Uterus (tissue), 4 donors: ENCODE data around the gene TUBB2A. TPM values are rescaled to one million over a fixed set of nuclear protein-coding genes. Genes with fewer than 3 reads are reported as not detected.
"Not testable (repeated sequence)": the region's sequence is repeated elsewhere in the genome, so short reads cannot be mapped to it uniquely, and the experiment has no call there.

ENCODE experiments used
- DNase-seq, 2 donors: peaks; one replicate each; pipeline ENCODE4 v3.0.0-alpha.2; 2019 to 2020
- H3K27ac ChIP-seq, 2 donors: fragments of 200-600 bp; sonication (generic); 1 replicate in 1 of 2; 2 replicates in 1 of 2; pipeline ENCODE4 v1.5.1; 2016 to 2018
- H3K27me3 ChIP-seq, 2 donors: fragments of 200-600 bp; sonication (generic); one replicate each; pipeline ENCODE4 v1.5.1; 2018 to 2019; ENCODE audit warnings: control low read depth in 1 of 2
- H3K36me3 ChIP-seq, 2 donors: fragments of 200-600 bp; sonication (generic); one replicate each; pipeline ENCODE4 v1.5.1; 2019; ENCODE audit warnings: control low read depth in 1 of 2
- H3K4me1 ChIP-seq, 2 donors: fragments of 200-600 bp; sonication (generic); one replicate each; pipeline ENCODE4 v1.5.1; 2018 to 2019; ENCODE audit warnings: control low read depth in 1 of 2
- H3K4me3 ChIP-seq, 2 donors: fragments of 200-600 bp; sonication (generic); 1 replicate in 1 of 2; 2 replicates in 1 of 2; pipeline ENCODE4 v1.5.1; 2018 to 2019; ENCODE audit warnings: mild to moderate bottlenecking in 1 of 2
- H3K9me3 ChIP-seq, 2 donors: fragments of 200-600 bp; sonication (generic); one replicate each; pipeline ENCODE4 v1.5.1; 2019; ENCODE audit warnings: control low read depth in 1 of 2
- CTCF ChIP-seq, 4 experiments: fragments of 200-600 bp in 2 of 4; fragments of 450-650 bp in 2 of 4; sonication (generic) in 2 of 4; IDR thresholded peaks; one replicate each; pipeline ENCODE4 v1.5.1; 2016 to 2019; ENCODE audit warnings: antibody characterized with exemption in 4 of 4, mild to moderate bottlenecking in 2 of 4, moderate library complexity in 1 of 4
- POLR2A ChIP-seq, 2 donors: fragments of 450-650 bp; IDR thresholded peaks; one replicate each; pipeline ENCODE4 v1.6.1; 2016; ENCODE audit warnings: antibody characterized with exemption in 2 of 2, mild to moderate bottlenecking in 1 of 2, moderate library complexity in 1 of 2
- intact Hi-C: fragments of 100-400 bp; cut with DNase I; formaldehyde crosslinking; loops from one replicate; pipeline ENCODE4 v1.15.1; 2023; ENCODE audit warnings: low total_unique reads
- total RNA-seq, 4 donors: library from RNA; depleted of rRNA in 3 of 4; stranded (reverse); fragments of >200 nt in 3 of 4; gene quantifications; one replicate each; pipeline versions ENCODE4 v1.1.0 to v1.2.4, GENCODE V29; 2014 to 2023
- donor health status: DM: yes; HTN: yes; CAD: no.

The TUBB2A gene
- total RNA-seq, 4 donors from 2014 or later: 21.5 to 100 (median 59.0) TPM

- H3K36me3 ChIP-seq, H3K27me3 ChIP-seq, intact Hi-C loops, DNase-seq, H3K27ac ChIP-seq, H3K9me3 ChIP-seq, H3K4me1 ChIP-seq, H3K4me3 ChIP-seq: not testable (repeated sequence)
Observed at GRCh38 chr6:3168046-3168445, 10.7 kb upstream of the TUBB2A start.

- DNase-seq, H3K4me3 ChIP-seq, H3K4me1 ChIP-seq, H3K27me3 ChIP-seq, H3K36me3 ChIP-seq, intact Hi-C loops, H3K27ac ChIP-seq, H3K9me3 ChIP-seq: not testable (repeated sequence)
Observed at GRCh38 chr6:3166535-3167225, 9.3 kb upstream of the TUBB2A start.

- intact Hi-C loops: no loop called here
- no peak overlapping the region for H3K4me3 ChIP-seq
- H3K4me1 ChIP-seq: no peaks in the 10 kb centered on the region
- TF ChIP-seq CTCF (IDR thresholded peaks at IDR 0.05): no peak
- H3K27ac ChIP-seq: no peak overlapping the region
- no peaks in the 10 kb centered on the region for H3K9me3 ChIP-seq
- no peaks in the 10 kb centered on the region for H3K27me3 ChIP-seq
- no peak for DNase-seq
- no peaks in the 10 kb centered on the region for H3K36me3 ChIP-seq
Observed at GRCh38 chr6:3165631-3166534, 8.5 kb upstream of the TUBB2A start.

- intact Hi-C loops: no loop called here
Observed at GRCh38 chr6:3164388-3164787, 7.0 kb upstream of the TUBB2A start.

GRCh38 chr6:3163248-3163594 lies 5.9 kb upstream of the TUBB2A start:
- TF ChIP-seq CTCF (IDR thresholded peaks at IDR 0.05): peak in 1 of 4 experiments; percentile 28
- no peak for TF ChIP-seq POLR2A (IDR thresholded peaks at IDR 0.05)
- H3K27ac ChIP-seq: peak overlapping the region; percentile 76 to 83
- H3K4me3 ChIP-seq: peak overlapping the region; percentile 52 to 66
- intact Hi-C loops: no loop called here
- H3K27me3 ChIP-seq: no peaks in the 10 kb centered on the region
- H3K36me3 ChIP-seq: no peaks in the 10 kb centered on the region
- no peak for DNase-seq
- H3K4me1 ChIP-seq: no peaks in the 10 kb centered on the region
- H3K9me3 ChIP-seq: no peaks in the 10 kb centered on the region

More at GRCh38 chr6:3164388-3164787, 7.0 kb upstream of the TUBB2A start:
- TF ChIP-seq POLR2A (IDR thresholded peaks at IDR 0.05): no peak
- Histone ChIP-seq H3K9me3 (no peaks in the 10 kb centered on the region), H3K4me1 (no peaks in the 10 kb centered on the region), H3K27me3 (no peaks in the 10 kb centered on the region), H3K36me3 (no peaks in the 10 kb centered on the region), H3K4me3 (no peak overlapping the region), H3K27ac (no peak overlapping the region)
- DNase-seq: no peak

- peak; percentile 68 to 70 for DNase-seq
- H3K27me3 ChIP-seq: no peaks in the 10 kb centered on the region
- intact Hi-C loops: no loop called here
- TF ChIP-seq POLR2A (IDR thresholded peaks at IDR 0.05): peak in 1 of 2 donors; percentile 37
- TF ChIP-seq CTCF (IDR thresholded peaks at IDR 0.05): peak in 2 of 4 experiments; percentile 13 to 15
- H3K36me3 ChIP-seq: no peaks in the 10 kb centered on the region
- no peaks in the 10 kb centered on the region for H3K9me3 ChIP-seq
- H3K4me1 ChIP-seq: no peaks in the 10 kb centered on the region
- peak overlapping the region; percentile 76 to 83 for H3K27ac ChIP-seq
- H3K4me3 ChIP-seq: peak overlapping the region; percentile 52 to 66
Observed at GRCh38 chr6:3162565-3163247, 5.4 kb upstream of the TUBB2A start.
